HEK293 (cell line): ENCODE data around the gene LVRN.

ENCODE experiments used
- CTCF ChIA-PET: fragments of 350-600 bp; formaldehyde crosslinking; extraction: SDS; loops from one replicate; lab custom pipeline; 2021; ENCODE audit warnings: antibody characterized with exemption; lab: Yijun Ruan, JAX
- POLR2A ChIA-PET: fragments of 300-600 bp; formaldehyde crosslinking; extraction: SDS; loops from one replicate; lab custom pipeline; 2020; ENCODE audit warnings: antibody characterized with exemption, inconsistent platforms; lab: Yijun Ruan, JAX
- H3K27ac ChIP-seq: fragments of 200-500 bp; sonication (Bioruptor generic); 2 replicates; pipeline ENCODE4 v1.5.1; 2014; ENCODE audit warnings: low read depth, low read length, control low read depth, inconsistent platforms; ENCODE audit errors: extremely low read depth
- H3K36me3 ChIP-seq, 2 experiments: fragments of 200-500 bp in 1 of 2; sonication (Bioruptor generic) in 1 of 2; 1 replicate in 1 of 2; 2 replicates in 1 of 2; pipeline ENCODE4 v1.5.1; 2014 to 2017; ENCODE audit warnings: inconsistent platforms in 2 of 2, low read length in 2 of 2; ENCODE audit not compliant: control insufficient read depth in 2 of 2, insufficient read depth in 1 of 2
- H3K4me1 ChIP-seq: fragments of 200-500 bp; sonication (Bioruptor generic); 2 replicates; pipeline ENCODE4 v1.5.1; 2014; ENCODE audit warnings: mild to moderate bottlenecking, low read length, inconsistent platforms; ENCODE audit not compliant: control insufficient read depth, insufficient read depth
- H3K4me3 ChIP-seq: 2 replicates; pipeline ENCODE4 v1.5.1; 2011; ENCODE audit warnings: low read depth, mild to moderate bottlenecking, control low read depth, low read length, moderate library complexity
- H3K9me3 ChIP-seq: fragments of 200-500 bp; sonication (Bioruptor generic); 2 replicates; pipeline ENCODE4 v1.5.1; 2014; ENCODE audit warnings: low read depth, low read length, inconsistent platforms; ENCODE audit not compliant: control insufficient read depth, insufficient read depth
- GFI1B ChIP-seq: fragments of 450-650 bp; formaldehyde crosslinking; IDR thresholded peaks from 2 replicates; pipeline ENCODE4 v1.5.1; 2016; ENCODE audit warnings: missing biosample characterization, missing genetic modification characterization
- SCRT2 ChIP-seq: fragments of 450-650 bp; formaldehyde crosslinking; IDR thresholded peaks from 2 replicates; pipeline ENCODE4 v1.5.1; 2016; ENCODE audit warnings: missing biosample characterization, missing genetic modification characterization
- YY2 ChIP-seq: fragments of 450-650 bp; formaldehyde crosslinking; IDR thresholded peaks from 2 replicates; pipeline ENCODE4 v1.5.1; 2016; ENCODE audit warnings: missing biosample characterization, missing genetic modification characterization
- ZFP37 ChIP-seq: fragments of 450-650 bp; formaldehyde crosslinking; IDR thresholded peaks from 2 replicates; pipeline ENCODE4 v1.5.1; 2016; ENCODE audit warnings: missing biosample characterization, missing genetic modification characterization
- ZNF10 ChIP-seq: fragments of 450-650 bp; formaldehyde crosslinking; IDR thresholded peaks from 2 replicates; pipeline ENCODE4 v1.5.1; 2017; ENCODE audit warnings: missing biosample characterization, missing genetic modification characterization
- ZNF19 ChIP-seq: fragments of 450-650 bp; formaldehyde crosslinking; IDR thresholded peaks from 2 replicates; pipeline ENCODE4; 2016; ENCODE audit warnings: missing biosample characterization, missing genetic modification characterization, low read depth
- ZNF23 ChIP-seq: fragments of 450-650 bp; formaldehyde crosslinking; IDR thresholded peaks from 2 replicates; pipeline ENCODE4 v1.5.1; 2016; ENCODE audit warnings: missing biosample characterization, missing genetic modification characterization, borderline replicate concordance
- ZNF26 ChIP-seq: fragments of 450-650 bp; formaldehyde crosslinking; IDR thresholded peaks from 2 replicates; pipeline ENCODE4 v1.5.1; 2016; ENCODE audit warnings: missing biosample characterization, missing genetic modification characterization
- ZNF302 ChIP-seq: fragments of 450-650 bp; formaldehyde crosslinking; IDR thresholded peaks from 2 replicates; pipeline ENCODE4 v1.5.1; 2016; ENCODE audit warnings: missing biosample characterization, missing genetic modification characterization, low read depth
- ZNF366 ChIP-seq: fragments of 450-650 bp; formaldehyde crosslinking; conservative IDR thresholded peaks from 2 replicates; pipeline ENCODE4 v1.5.1; 2016; ENCODE audit warnings: missing biosample characterization, missing genetic modification characterization
- ZNF37A ChIP-seq: fragments of 450-650 bp; IDR thresholded peaks from 2 replicates; pipeline ENCODE4 v1.5.1; 2018; ENCODE audit warnings: missing biosample characterization, missing genetic modification characterization
- ZNF558 ChIP-seq: fragments of 450-650 bp; formaldehyde crosslinking; IDR thresholded peaks from 2 replicates; pipeline ENCODE4 v1.5.1; 2016; ENCODE audit warnings: missing biosample characterization, missing genetic modification characterization
- ZNF610 ChIP-seq: fragments of 450-650 bp; formaldehyde crosslinking; IDR thresholded peaks from 2 replicates; pipeline ENCODE4 v1.5.1; 2016; ENCODE audit warnings: missing biosample characterization, missing genetic modification characterization, borderline replicate concordance
- ZNF621 ChIP-seq: fragments of 450-650 bp; formaldehyde crosslinking; IDR thresholded peaks from 2 replicates; pipeline ENCODE4 v1.5.1; 2017; ENCODE audit warnings: missing biosample characterization, missing genetic modification characterization
- ZNF747 ChIP-seq: fragments of 450-650 bp; formaldehyde crosslinking; IDR thresholded peaks from 2 replicates; pipeline ENCODE4 v1.5.1; 2016; ENCODE audit warnings: missing biosample characterization, missing genetic modification characterization
- TF ChIP-seq, protein P1 (sequence below): fragments of 450-650 bp; formaldehyde crosslinking; IDR thresholded peaks from 2 replicates; pipeline ENCODE4 v1.5.1; 2016; ENCODE audit warnings: missing biosample characterization, missing genetic modification characterization
- TF ChIP-seq, protein P2 (sequence below): fragments of 450-650 bp; formaldehyde crosslinking; IDR thresholded peaks from 2 replicates; pipeline ENCODE4; 2016; ENCODE audit warnings: missing biosample characterization, missing genetic modification characterization
- TF ChIP-seq, protein P3 (sequence below): fragments of 450-650 bp; formaldehyde crosslinking; IDR thresholded peaks from 2 replicates; pipeline ENCODE4 v1.5.1; 2017; ENCODE audit warnings: missing biosample characterization, missing genetic modification characterization
- TF ChIP-seq, protein P4 (sequence below): fragments of 450-650 bp; formaldehyde crosslinking; IDR thresholded peaks from 2 replicates; pipeline ENCODE4 v1.5.1; 2016; ENCODE audit warnings: missing biosample characterization, missing genetic modification characterization

The LVRN gene

DNA sequence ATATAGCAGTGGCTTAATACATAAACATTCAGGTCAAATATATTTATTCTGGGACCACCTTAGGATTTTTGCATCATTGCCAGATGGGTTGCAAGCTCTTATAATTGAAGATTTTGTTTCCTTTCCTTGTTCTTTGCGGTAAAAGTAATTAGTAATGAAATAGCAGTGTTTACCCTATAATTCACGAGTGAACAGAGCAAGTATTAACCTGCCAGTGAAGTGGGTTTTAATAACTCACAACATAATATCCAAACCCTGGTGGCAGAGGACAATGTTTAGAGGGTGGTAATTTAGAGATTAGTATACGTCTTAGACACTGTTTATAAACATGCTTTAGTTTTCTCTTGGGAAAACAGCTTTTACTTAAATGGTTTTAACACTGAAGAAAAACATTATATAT, 81.8 kb downstream of the LVRN start (continued):
- no peak for TF ChIP-seq ZNF37A
- TF ChIP-seq, all 188 proteins: peak for 5

DNA sequence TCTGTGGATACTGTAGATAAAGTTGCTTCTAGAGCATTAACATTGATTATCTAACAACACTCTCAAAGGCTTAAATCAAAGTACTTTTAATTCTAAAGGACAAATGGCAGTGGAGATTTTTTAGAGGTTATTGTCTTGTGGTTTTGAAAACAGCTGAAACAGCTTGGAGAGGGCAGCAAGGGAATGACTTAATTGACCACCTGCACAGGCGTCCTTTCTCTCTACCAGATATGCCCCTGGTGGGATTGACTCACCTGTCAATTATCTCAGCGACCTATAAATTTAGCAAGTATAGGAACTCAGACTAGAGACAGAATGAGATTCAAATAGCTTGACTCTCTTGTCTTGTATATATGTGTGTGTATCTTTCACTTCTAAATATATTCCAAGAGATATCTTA, 83.5 kb downstream of the LVRN start:
- Histone ChIP-seq H3K4me1 (peaks cover 3% of the 10 kb centered on the region; the same call in 1 of the 2 replicates), H3K27ac (no peak overlapping the region), H3K4me3 (no peak overlapping the region), H3K9me3 (no peaks in the 10 kb centered on the region), H3K36me3 (no peaks in the 10 kb centered on the region)
- CTCF ChIA-PET: no interaction called here
- POLR2A ChIA-PET: no interaction called here
- TF ChIP-seq, protein P1, sequence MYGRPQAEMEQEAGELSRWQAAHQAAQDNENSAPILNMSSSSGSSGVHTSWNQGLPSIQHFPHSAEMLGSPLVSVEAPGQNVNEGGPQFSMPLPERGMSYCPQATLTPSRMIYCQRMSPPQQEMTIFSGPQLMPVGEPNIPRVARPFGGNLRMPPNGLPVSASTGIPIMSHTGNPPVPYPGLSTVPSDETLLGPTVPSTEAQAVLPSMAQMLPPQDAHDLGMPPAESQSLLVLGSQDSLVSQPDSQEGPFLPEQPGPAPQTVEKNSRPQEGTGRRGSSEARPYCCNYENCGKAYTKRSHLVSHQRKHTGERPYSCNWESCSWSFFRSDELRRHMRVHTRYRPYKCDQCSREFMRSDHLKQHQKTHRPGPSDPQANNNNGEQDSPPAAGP (tag by site-specific recombination): no peak
- TF ChIP-seq ZNF26 (tag by site-specific recombination): no peak
- TF ChIP-seq, all 188 proteins: peak for 0

DNA sequence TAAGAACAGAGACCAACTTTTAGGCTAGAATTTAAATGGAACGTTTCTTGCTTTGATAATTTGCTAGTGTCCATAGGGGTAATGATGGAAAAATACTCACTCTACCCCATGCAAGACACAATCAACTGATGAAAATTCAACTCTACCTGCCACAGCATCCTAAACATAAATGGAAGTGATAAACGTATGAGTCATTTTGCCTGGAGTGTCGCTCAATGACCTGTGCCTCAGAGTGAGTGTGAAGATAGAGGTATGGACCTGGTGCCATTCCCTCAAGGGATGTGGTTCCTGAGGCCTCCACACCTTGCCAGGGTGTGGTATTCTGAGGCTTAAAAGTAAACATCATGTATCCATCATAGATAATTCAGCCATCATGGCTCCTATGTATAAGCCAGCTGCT, 84.0 kb downstream of the LVRN start:
- Histone ChIP-seq H3K27ac (no peak overlapping the region), H3K4me1 (peaks cover 3% of the 10 kb centered on the region; the same call in 1 of the 2 replicates), H3K4me3 (no peak overlapping the region), H3K36me3 (no peaks in the 10 kb centered on the region)
- CTCF ChIA-PET: no interaction called here
- no peak for TF ChIP-seq ZFP37 (tag by site-specific recombination)
- no peak for TF ChIP-seq ZNF23 (tag by site-specific recombination)
- no peak for TF ChIP-seq ZNF10 (tag by site-specific recombination)
- TF ChIP-seq ZNF302: no peak
- no peak for TF ChIP-seq YY2 (tag by site-specific recombination)
- TF ChIP-seq, protein P2, sequence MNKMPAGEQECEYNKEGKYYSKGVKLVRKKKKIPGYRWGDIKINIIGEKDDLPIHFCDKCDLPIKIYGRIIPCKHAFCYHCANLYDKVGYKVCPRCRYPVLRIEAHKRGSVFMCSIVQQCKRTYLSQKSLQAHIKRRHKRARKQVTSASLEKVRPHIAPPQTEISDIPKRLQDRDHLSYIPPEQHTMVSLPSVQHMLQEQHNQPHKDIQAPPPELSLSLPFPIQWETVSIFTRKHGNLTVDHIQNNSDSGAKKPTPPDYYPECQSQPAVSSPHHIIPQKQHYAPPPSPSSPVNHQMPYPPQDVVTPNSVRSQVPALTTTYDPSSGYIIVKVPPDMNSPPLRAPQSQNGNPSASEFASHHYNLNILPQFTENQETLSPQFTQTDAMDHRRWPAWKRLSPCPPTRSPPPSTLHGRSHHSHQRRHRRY (tag by site-specific recombination): no peak
- TF ChIP-seq SCRT2 (tag by site-specific recombination): no peak
- TF ChIP-seq ZNF19 (tag by site-specific recombination): no peak
- TF ChIP-seq ZNF610 (tag by site-specific recombination): no peak
- TF ChIP-seq ZNF747 (tag by site-specific recombination): no peak
- TF ChIP-seq ZNF558 (tag by site-specific recombination): no peak
- TF ChIP-seq ZNF621 (tag by site-specific recombination): no peak
- no peak for TF ChIP-seq ZNF26 (tag by site-specific recombination)
- no peak for TF ChIP-seq GFI1B (tag by site-specific recombination)
- TF ChIP-seq, protein P3, sequence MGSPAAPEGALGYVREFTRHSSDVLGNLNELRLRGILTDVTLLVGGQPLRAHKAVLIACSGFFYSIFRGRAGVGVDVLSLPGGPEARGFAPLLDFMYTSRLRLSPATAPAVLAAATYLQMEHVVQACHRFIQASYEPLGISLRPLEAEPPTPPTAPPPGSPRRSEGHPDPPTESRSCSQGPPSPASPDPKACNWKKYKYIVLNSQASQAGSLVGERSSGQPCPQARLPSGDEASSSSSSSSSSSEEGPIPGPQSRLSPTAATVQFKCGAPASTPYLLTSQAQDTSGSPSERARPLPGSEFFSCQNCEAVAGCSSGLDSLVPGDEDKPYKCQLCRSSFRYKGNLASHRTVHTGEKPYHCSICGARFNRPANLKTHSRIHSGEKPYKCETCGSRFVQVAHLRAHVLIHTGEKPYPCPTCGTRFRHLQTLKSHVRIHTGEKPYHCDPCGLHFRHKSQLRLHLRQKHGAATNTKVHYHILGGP (tag by site-specific recombination): no peak
- TF ChIP-seq, protein P4, sequence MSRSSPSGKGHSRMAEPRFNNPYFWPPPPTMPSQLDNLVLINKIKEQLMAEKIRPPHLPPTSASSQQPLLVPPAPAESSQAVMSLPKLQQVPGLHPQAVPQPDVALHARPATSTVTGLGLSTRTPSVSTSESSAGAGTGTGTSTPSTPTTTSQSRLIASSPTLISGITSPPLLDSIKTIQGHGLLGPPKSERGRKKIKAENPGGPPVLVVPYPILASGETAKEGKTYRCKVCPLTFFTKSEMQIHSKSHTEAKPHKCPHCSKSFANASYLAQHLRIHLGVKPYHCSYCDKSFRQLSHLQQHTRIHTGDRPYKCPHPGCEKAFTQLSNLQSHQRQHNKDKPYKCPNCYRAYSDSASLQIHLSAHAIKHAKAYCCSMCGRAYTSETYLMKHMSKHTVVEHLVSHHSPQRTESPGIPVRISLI (tag by site-specific recombination): no peak
- TF ChIP-seq ZNF366 (tag by site-specific recombination): no peak
- TF ChIP-seq, all 188 proteins: peak for 0
- H3K9me3 ChIP-seq: no peaks in the 10 kb centered on the region
- POLR2A ChIA-PET: no interaction called here
